HEK293T (cell line): ENCODE measurements around the gene VAV3.

ENCODE experiments used
- ELF4 ChIP-seq: fragments of 450-650 bp; IDR thresholded peaks from 2 replicates; pipeline ENCODE4 v1.6.1; 2017; ENCODE audit warnings: antibody characterized with exemption
- FOXA1 ChIP-seq: fragments of 450-650 bp; IDR thresholded peaks from 2 replicates; pipeline ENCODE4 v1.6.1; 2016; ENCODE audit warnings: mild to moderate bottlenecking
- FOXM1 ChIP-seq: fragments of 450-650 bp; IDR thresholded peaks from 2 replicates; pipeline ENCODE4 v1.6.1; 2017; ENCODE audit warnings: mild to moderate bottlenecking, borderline replicate concordance
- LEF1 ChIP-seq: fragments of 450-650 bp; IDR thresholded peaks from 2 replicates; pipeline ENCODE4 v1.6.1; 2017; ENCODE audit warnings: mild to moderate bottlenecking, borderline replicate concordance
- NFRKB ChIP-seq: fragments of 450-650 bp; IDR thresholded peaks from 2 replicates; pipeline ENCODE4 v1.6.1; 2016; ENCODE audit warnings: mild to moderate bottlenecking, moderate library complexity
- SP1 ChIP-seq: fragments of 450-650 bp; IDR thresholded peaks from 2 replicates; pipeline ENCODE4 v1.6.1; 2017
- SUZ12 ChIP-seq: fragments of 450-650 bp; IDR thresholded peaks from 2 replicates; pipeline ENCODE4 v1.6.1; 2016; ENCODE audit warnings: mild to moderate bottlenecking
- TARDBP ChIP-seq: fragments of 450-650 bp; IDR thresholded peaks from 2 replicates; pipeline ENCODE4 v1.6.1; 2016

DNA sequence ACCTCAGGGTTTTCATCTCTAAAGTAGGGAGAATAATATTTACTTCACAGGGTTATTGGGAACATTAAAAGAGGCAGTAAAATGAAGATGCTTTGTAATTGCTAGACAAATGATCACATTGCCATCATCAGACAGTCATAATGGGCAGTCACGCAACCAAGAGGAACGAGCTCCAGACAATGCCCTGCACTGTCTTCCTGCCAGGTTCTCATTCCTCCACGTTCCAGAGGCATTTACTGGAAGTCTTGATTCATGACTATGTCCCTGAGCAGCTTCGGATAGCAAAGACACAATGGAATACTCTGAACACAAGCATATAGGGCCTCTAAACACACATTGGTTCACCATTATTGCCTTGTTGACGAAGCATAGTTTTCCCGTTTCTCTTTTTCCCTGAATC, 434.4 kb downstream of the VAV3 start:
- TF ChIP-seq FOXM1 (no peak), FOXA1 (no peak), ELF4 (no peak), SUZ12 (no peak), TARDBP (no peak), LEF1 (no peak), SP1 (no peak), NFRKB (no peak)
